GM21529 (cell line): ENCODE measurements around the gene LEPR.
A peak's percentile ranks its signal among the peaks of the same experiment; 100 is the strongest.

Source experiments
- ATAC-seq: cut with Tn5 transposase; IDR thresholded peaks from one replicate; pipeline ENCODE4 v1.9.1; 2021; ENCODE audit not compliant: unreplicated experiment

Gene LEPR

GRCh38 chr1:65412256-65412983 lies 8.0 kb upstream of the LEPR start:
- ATAC-seq = no peak

GRCh38 chr1:65412984-65413375 lies 7.5 kb upstream of the LEPR start:
- no peak for ATAC-seq

- ATAC-seq = no peak
Measured at GRCh38 chr1:65414538-65414937, 5.9 kb upstream of the LEPR start.

- ATAC-seq = no peak
Measured at GRCh38 chr1:65416767-65417166, 3.7 kb upstream of the LEPR start.

- no peak for ATAC-seq
Measured at GRCh38 chr1:65417729-65418128, 2.7 kb upstream of the LEPR start.

- no peak for ATAC-seq
Measured at GRCh38 chr1:65418522-65419185, 1.8 kb upstream of the LEPR start.

GRCh38 chr1:65419681-65420589 lies 533 bp upstream of the LEPR start:
- ATAC-seq = peak; percentile 91

GRCh38 chr1:65421351-65422025 lies 1.0 kb downstream of the LEPR start:
- ATAC-seq = no peak

- no peak for ATAC-seq
Measured at GRCh38 chr1:65422241-65423203, 2.1 kb downstream of the LEPR start.

- ATAC-seq = no peak
Measured at GRCh38 chr1:65423884-65424572, 3.6 kb downstream of the LEPR start.

- ATAC-seq = no peak
Measured at GRCh38 chr1:65424573-65424889, 4.1 kb downstream of the LEPR start.

- no peak for ATAC-seq
Measured at GRCh38 chr1:65425006-65425405, 4.5 kb downstream of the LEPR start.

- ATAC-seq = no peak
Measured at GRCh38 chr1:65425697-65426096, 5.2 kb downstream of the LEPR start.

GRCh38 chr1:65429078-65429477 lies 8.6 kb downstream of the LEPR start:
- no peak for ATAC-seq

- ATAC-seq = no peak
Measured at GRCh38 chr1:65429806-65430205, 9.3 kb downstream of the LEPR start.

GRCh38 chr1:65431111-65431705 lies 10.7 kb downstream of the LEPR start:
- ATAC-seq = peak; percentile 64

- no peak for ATAC-seq
Measured at GRCh38 chr1:65432918-65433317, 12.4 kb downstream of the LEPR start.

- ATAC-seq = no peak
Measured at GRCh38 chr1:65434255-65434654, 13.8 kb downstream of the LEPR start.

- no peak for ATAC-seq
Measured at GRCh38 chr1:65434760-65435159, 14.3 kb downstream of the LEPR start.
